ENCODE results near the gene TTC9C. TPM values are rescaled to one million over a fixed set of nuclear protein-coding genes. Genes with fewer than 3 reads are reported as not detected.

The TTC9C gene
- total and polyA plus RNA-seq, 2 of the 13 experiments (the other 11 are each of a cell fraction or from before 2014, with no cell fraction given), result 28.0 to 36.4 TPM

DNA sequence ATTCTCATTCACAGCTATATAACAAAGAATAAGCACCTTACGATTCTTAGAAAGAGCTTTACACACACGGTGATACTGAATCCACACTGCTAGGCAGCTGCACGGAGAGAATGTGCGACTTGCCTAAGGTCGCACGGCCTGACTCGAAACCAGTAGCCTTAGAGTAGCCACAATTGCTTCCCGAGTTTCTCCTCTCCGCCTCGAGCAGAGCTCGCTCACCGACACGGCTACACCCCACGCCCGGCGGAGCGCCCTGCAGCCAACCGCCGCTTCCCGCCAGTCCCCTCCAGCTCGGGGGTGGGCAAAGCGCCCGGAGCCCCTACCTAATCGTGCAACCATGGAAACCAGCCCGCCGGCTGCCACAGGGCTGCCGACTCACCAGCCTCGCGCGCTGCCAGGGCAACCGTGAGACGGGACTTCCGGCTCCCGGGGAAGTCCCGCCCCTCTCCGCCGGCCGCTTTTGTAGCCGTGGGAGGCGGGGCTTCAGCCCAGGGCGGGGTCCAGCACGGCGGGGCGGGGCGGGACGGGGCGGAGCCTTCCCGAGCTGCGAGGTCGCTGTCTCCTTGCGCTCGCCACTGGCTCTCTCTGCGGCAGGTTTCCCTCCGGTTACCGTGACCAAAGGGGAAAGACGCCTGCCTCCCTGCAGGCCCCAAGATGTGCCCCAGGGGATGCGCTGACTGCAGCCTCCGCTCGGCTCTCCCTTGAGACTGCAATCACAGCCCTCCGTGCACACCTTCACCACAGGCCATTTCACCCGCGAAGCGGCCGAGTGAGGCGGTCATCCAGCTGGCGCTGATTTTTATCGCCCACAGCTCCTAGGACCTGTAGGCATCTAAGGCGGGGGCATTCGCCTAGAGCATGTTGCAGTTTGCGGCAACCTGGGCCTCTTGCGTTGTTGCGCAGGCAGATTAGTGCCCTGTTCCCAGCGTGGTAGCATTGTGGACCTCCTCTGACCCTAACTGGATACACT is 22.1 kb upstream of the TTC9C start (continued):
- TF ChIP-seq, protein P1, sequence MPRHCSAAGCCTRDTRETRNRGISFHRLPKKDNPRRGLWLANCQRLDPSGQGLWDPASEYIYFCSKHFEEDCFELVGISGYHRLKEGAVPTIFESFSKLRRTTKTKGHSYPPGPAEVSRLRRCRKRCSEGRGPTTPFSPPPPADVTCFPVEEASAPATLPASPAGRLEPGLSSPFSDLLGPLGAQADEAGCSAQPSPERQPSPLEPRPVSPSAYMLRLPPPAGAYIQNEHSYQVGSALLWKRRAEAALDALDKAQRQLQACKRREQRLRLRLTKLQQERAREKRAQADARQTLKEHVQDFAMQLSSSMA (CRISPR knock-in tag; IDR thresholded peaks at IDR 0.05), result peak; percentile 15; the same call in 1 of the 2 replicates
- TF ChIP-seq, protein P2, sequence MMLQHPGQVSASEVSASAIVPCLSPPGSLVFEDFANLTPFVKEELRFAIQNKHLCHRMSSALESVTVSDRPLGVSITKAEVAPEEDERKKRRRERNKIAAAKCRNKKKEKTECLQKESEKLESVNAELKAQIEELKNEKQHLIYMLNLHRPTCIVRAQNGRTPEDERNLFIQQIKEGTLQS (CRISPR knock-in tag; IDR thresholded peaks at IDR 0.05), result no peak
- TF ChIP-seq ZNF7 (CRISPR knock-in tag; IDR thresholded peaks at IDR 0.05) (no peak), ZNF484 (CRISPR knock-in tag; IDR thresholded peaks at IDR 0.05; ENCODE audit: borderline replicate concordance, low read depth) (no peak), ZNF546 (CRISPR knock-in tag; conservative IDR thresholded peaks at IDR 0.05) (0 out of 2 replicates have a peak, but pooled peaks have one; percentile 59), ZNF34 (CRISPR knock-in tag; IDR thresholded peaks at IDR 0.05; ENCODE audit: borderline replicate concordance) (no peak), ZNF451 (CRISPR knock-in tag; IDR thresholded peaks at IDR 0.05) (no peak), ELF3 (CRISPR knock-in tag; IDR thresholded peaks at IDR 0.05) (peak; percentile 28; the same call in 1 of the 2 replicates), ZNF10 (CRISPR knock-in tag; IDR thresholded peaks at IDR 0.05; ENCODE audit: borderline replicate concordance, low read depth) (no peak), SNAI1 (CRISPR knock-in tag; IDR thresholded peaks at IDR 0.05; ENCODE audit: borderline replicate concordance) (no peak), SMC3 (IDR thresholded peaks at IDR 0.05; ENCODE audit: low read length) (no peak), RORA (CRISPR knock-in tag; IDR thresholded peaks at IDR 0.05) (no peak), ZSCAN25 (CRISPR knock-in tag; IDR thresholded peaks at IDR 0.05) (peak; percentile 66; the same call in 1 of the 2 replicates), ELF1 (CRISPR knock-in tag; IDR thresholded peaks at IDR 0.05) (peak; percentile 90), ZNF768 (CRISPR knock-in tag; IDR thresholded peaks at IDR 0.05) (peak; percentile 17; the same call in 1 of the 2 replicates), AGO2 (optimal IDR thresholded peaks at IDR 0.05; ENCODE audit: low read depth, low read length) (peak; percentile 99), PHF8 (CRISPR knock-in tag; IDR thresholded peaks at IDR 0.05) (peak; percentile 56; the same call in 1 of the 2 replicates), TCF7 (IDR thresholded peaks at IDR 0.05; ENCODE audit: low read depth) (no peak), ZNF44 (CRISPR knock-in tag; IDR thresholded peaks at IDR 0.05) (no peak)
- TF ChIP-seq, protein P3, sequence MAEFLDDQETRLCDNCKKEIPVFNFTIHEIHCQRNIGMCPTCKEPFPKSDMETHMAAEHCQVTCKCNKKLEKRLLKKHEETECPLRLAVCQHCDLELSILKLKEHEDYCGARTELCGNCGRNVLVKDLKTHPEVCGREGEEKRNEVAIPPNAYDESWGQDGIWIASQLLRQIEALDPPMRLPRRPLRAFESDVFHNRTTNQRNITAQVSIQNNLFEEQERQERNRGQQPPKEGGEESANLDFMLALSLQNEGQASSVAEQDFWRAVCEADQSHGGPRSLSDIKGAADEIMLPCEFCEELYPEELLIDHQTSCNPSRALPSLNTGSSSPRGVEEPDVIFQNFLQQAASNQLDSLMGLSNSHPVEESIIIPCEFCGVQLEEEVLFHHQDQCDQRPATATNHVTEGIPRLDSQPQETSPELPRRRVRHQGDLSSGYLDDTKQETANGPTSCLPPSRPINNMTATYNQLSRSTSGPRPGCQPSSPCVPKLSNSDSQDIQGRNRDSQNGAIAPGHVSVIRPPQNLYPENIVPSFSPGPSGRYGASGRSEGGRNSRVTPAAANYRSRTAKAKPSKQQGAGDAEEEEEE (CRISPR knock-in tag; IDR thresholded peaks at IDR 0.05; ENCODE audit: borderline replicate concordance), result no peak
- TF ChIP-seq, protein P4, sequence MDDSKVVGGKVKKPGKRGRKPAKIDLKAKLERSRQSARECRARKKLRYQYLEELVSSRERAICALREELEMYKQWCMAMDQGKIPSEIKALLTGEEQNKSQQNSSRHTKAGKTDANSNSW (CRISPR knock-in tag; IDR thresholded peaks at IDR 0.05; ENCODE audit: borderline replicate concordance), result 0 out of 2 replicates have a peak, but pooled peaks have one; percentile 48
